Measurements from ENCODE around the gene TOX2.

GRCh38 chr20:43947316-43947710 is 32.7 kb downstream of the TOX2 start:
- no peak for TF ChIP-seq CTCF (conservative IDR thresholded peaks at IDR 0.05 in 1 of 2, IDR thresholded peaks at IDR 0.05 in 1 of 2; ENCODE audit: extremely low read depth in 1 of 2, insufficient read depth in 1 of 2, low read depth in 1 of 2, low read length in 2 of 2)
- no peak for TF ChIP-seq EZH2 (IDR thresholded peaks at IDR 0.05; ENCODE audit: borderline replicate concordance, low read length)

Data from mammary epithelial cell (primary cell).